GM08714 (cell line): ENCODE measurements around the gene ROBO1.

ENCODE experiments used
- H3K4me3 ChIP-seq: fragments of 200-500 bp; sonication (Bioruptor generic); 2 replicates; pipeline ENCODE4 v1.5.1; 2014; ENCODE audit warnings: mild to moderate bottlenecking, low read length, inconsistent platforms
- ZNF274 ChIP-seq: IDR thresholded peaks from 2 replicates; pipeline ENCODE4 v1.6.1; 2012; ENCODE audit warnings: mild to moderate bottlenecking, low read depth, low read length

ROBO1 gene

GRCh38 chr3:78972617-78973301 is 795.0 kb downstream of the ROBO1 start:
- no peak overlapping the region for H3K4me3 ChIP-seq
- TF ChIP-seq ZNF274 = no peak

GRCh38 chr3:78970656-78971055 is 797.1 kb downstream of the ROBO1 start:
- no peak for TF ChIP-seq ZNF274
- H3K4me3 ChIP-seq = no peak overlapping the region

- no peak for TF ChIP-seq ZNF274
Observed at GRCh38 chr3:78969483-78969882, 798.3 kb downstream of the ROBO1 start.

GRCh38 chr3:78967061-78967460 is 800.7 kb downstream of the ROBO1 start:
- TF ChIP-seq ZNF274 = no peak
- no peak overlapping the region for H3K4me3 ChIP-seq

More at GRCh38 chr3:78969483-78969882, 798.3 kb downstream of the ROBO1 start:
- no peak overlapping the region for H3K4me3 ChIP-seq

- H3K4me3 ChIP-seq = no peak overlapping the region
- TF ChIP-seq ZNF274 = no peak
Observed at GRCh38 chr3:78963771-78964170, 804.0 kb downstream of the ROBO1 start.

- H3K4me3 ChIP-seq = no peak overlapping the region
- no peak for TF ChIP-seq ZNF274
Observed at GRCh38 chr3:78957456-78957855, 810.3 kb downstream of the ROBO1 start.

- no peak for TF ChIP-seq ZNF274
Observed at GRCh38 chr3:78951342-78951945, 816.4 kb downstream of the ROBO1 start.

GRCh38 chr3:78941587-78941986 is 826.2 kb downstream of the ROBO1 start:
- TF ChIP-seq ZNF274 = no peak
- no peak overlapping the region for H3K4me3 ChIP-seq

More at GRCh38 chr3:78951342-78951945, 816.4 kb downstream of the ROBO1 start:
- H3K4me3 ChIP-seq = no peak overlapping the region

- no peak for TF ChIP-seq ZNF274
- H3K4me3 ChIP-seq = no peak overlapping the region
Observed at GRCh38 chr3:78940626-78941025, 827.2 kb downstream of the ROBO1 start.

- H3K4me3 ChIP-seq = no peak overlapping the region
- TF ChIP-seq ZNF274 = no peak
Observed at GRCh38 chr3:78940128-78940527, 827.7 kb downstream of the ROBO1 start.

GRCh38 chr3:78937475-78937874 is 830.3 kb downstream of the ROBO1 start:
- TF ChIP-seq ZNF274 = no peak
- H3K4me3 ChIP-seq = no peak overlapping the region

- no peak overlapping the region for H3K4me3 ChIP-seq
- TF ChIP-seq ZNF274 = no peak
Observed at GRCh38 chr3:78927759-78928158, 840.0 kb downstream of the ROBO1 start.

GRCh38 chr3:78926523-78926922 is 841.3 kb downstream of the ROBO1 start:
- no peak overlapping the region for H3K4me3 ChIP-seq
- no peak for TF ChIP-seq ZNF274

- no peak overlapping the region for H3K4me3 ChIP-seq
- no peak for TF ChIP-seq ZNF274
Observed at GRCh38 chr3:78924711-78925110, 843.1 kb downstream of the ROBO1 start.

GRCh38 chr3:78919021-78919755 is 848.6 kb downstream of the ROBO1 start:
- TF ChIP-seq ZNF274 = no peak
- no peak overlapping the region for H3K4me3 ChIP-seq
